ENCODE data around the gene CCR3.
"Not testable (repeated sequence)": the region's sequence is repeated elsewhere in the genome, so short reads cannot be mapped to it uniquely, and the experiment has no call there.

CCR3 gene

DNA sequence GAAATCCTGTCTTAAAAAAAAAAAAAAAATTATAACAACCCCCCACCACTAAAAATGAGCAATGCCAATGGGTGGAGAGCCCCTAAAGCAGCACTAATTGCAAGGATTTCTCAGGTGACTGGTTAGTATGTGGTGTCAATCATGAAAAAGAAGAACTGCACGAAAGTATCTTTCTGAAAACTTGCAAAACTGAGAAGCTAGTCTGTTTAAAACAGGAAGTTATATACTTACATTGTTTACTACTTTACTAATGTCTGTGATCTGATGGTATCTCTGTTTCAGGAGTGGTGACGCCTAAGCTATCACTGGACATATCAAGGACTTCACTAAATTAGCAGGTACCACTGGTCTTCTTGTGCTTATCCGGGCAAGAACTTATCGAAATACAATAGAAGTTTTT lies at the start of gene CCR3:
Gene CCR3 (plus strand): TSS at position 341 of the 400 bp plus-strand sequence. CDS start 22,699 bp downstream, outside the sequence.
- DNase-seq (ENCODE audit: low read depth in 2 of 3, low spot score in 2 of 3): no peak

DNA sequence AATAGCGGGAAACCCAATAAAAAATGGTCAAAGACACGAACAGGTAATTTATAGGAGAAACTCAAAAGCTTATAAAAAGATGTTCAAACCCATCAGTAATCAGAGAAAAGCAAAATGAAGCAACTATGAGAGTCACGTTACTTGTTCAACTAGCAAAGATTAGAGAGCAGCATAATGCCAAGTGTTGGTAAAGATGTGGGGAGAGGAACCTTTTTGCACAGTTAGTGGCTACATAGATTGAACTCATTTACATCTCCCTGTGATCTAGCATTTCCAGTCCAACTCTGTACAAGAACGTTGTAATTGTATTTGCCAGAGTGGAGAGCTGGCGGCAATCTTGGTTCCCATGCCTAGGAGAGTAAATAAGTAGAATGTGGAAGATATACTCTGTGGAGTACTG lies 49.3 kb upstream of the CCR3 start:
- DNase-seq (ENCODE audit: low read depth in 2 of 3, low spot score in 2 of 3): no peak

- no peak for DNase-seq (ENCODE audit: low read depth in 2 of 3, low spot score in 2 of 3)
Measured at GRCh38 chr3:46193436-46193835, 48.8 kb upstream of the CCR3 start.

DNA sequence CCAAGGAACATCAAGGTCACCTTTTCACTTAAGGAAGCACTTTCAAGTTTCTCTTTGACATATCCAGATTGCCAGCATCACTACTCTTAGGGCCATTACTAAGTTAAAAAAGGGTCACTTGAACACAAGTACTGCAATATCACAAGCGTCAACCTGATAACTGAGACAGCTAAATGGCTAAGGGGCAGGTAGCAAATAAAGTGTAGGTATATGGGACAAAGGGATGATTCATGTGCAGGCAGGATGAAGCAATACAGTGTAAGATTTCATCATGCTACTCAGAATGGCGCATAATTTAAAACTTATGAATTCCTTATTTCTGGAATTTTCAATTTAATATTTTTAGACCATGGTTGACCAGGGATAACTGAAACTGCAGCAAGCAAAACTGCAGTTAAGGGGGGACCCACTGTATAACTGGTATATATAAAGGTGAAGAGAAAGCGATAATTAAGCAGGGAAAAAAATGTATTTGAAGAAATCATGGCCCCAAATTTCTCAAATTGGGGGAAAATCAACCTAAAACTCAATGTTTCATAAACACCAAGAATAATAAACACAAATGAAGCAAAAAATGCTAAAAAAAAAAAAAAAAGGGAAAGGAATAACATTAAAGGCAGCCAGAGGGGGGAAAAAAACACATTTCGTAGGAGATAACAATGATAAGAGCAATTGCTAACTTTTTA lies 47.2 kb upstream of the CCR3 start:
- DNase-seq (ENCODE audit: low read depth in 2 of 3, low spot score in 2 of 3): no peak

DNA sequence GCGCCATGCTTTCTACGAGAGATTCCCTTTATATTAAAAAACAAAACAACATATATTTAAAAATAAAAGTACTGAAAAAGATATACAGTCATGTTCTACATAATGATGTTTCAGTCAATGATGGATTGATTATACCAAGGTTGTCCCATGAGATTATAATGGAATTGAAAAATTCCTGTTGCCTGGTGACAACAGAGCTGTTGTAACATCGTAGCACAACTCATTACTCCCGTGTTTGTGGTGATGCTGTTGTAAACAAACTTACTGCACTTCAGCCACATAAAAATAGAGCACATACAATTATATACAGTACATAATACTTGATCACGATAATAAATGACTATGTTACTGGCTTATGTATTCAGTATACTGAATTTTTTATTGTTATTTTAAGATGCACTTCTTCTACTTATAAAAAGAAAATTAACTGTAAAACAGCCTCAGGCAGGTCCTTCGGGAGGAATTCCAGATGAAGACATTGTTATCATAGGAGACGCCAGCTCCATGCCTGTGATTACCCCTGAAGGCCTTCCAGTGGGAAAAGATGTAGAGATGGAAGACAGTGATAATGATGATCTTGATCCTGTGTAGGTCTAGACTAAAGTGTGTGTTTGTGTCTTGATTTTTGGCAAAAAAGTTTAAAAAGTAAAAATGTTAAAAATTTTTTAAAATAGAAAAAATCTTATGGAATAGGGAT lies 45.9 kb upstream of the CCR3 start:
- DNase-seq (ENCODE audit: low read depth in 2 of 3, low spot score in 2 of 3): no peak

DNA sequence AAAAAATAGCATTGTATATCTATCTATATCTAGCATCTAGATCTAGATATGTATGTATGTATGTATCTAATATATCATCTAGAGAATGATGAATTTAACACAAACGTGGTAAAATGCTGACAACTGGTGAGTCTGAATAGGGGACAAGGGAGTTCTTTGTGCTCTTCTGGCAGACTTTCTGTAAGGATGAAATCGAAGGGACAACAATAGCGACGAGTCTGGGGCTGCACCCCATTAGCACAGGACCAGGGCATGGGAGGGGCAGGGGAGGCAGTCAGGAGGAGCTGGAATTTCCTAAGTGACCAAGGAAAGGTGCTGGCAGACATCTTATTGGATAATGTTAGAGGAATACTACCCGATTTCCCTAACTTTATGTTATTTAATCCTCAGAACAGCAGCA lies 42.0 kb upstream of the CCR3 start:
- DNase-seq (ENCODE audit: low read depth in 2 of 3, low spot score in 2 of 3): no peak

DNA sequence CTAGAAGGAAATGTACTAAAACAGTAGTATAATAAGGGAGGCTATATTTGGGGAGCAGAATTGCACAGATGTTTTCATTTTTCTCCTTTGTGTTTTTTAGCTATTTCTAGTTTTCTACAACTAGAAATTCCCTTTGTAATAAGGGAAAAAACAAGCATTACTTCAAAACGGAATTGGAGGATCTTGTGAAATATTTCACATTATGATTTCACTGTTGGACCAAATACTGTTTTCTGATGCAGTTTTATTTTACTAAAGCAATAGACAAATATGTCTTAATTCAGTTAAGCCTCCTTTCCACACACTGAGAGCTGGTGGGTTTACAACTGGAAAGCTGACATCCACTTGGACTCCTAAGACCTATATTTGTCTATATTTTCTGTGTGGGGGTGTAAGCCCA lies 41.5 kb upstream of the CCR3 start:
- no peak for DNase-seq (ENCODE audit: low read depth in 2 of 3, low spot score in 2 of 3)

DNA sequence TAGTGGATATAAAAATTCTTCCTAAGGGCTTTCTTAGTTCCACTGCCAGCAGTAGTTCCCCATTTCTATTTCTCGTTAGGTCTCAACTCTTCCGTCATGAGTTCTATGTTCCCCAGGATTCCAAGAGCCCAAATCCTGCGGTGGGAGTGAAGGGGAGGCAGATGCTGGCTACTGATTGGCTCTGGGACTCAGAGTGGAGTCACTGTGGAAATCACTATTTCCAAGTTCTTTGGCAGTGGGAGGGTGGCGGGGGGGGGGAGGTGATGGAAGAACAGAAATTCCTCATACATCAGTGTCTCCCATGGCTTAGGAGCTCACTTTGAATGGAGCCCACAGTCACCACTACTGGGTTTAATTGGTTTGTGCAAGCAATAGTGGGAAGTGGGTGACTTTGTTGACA lies 39.7 kb upstream of the CCR3 start:
- DNase-seq (ENCODE audit: low read depth in 2 of 3, low spot score in 2 of 3): no peak

- DNase-seq (ENCODE audit: low read depth in 2 of 3, low spot score in 2 of 3): no peak
Measured at GRCh38 chr3:46203681-46204080, 38.6 kb upstream of the CCR3 start.

DNA sequence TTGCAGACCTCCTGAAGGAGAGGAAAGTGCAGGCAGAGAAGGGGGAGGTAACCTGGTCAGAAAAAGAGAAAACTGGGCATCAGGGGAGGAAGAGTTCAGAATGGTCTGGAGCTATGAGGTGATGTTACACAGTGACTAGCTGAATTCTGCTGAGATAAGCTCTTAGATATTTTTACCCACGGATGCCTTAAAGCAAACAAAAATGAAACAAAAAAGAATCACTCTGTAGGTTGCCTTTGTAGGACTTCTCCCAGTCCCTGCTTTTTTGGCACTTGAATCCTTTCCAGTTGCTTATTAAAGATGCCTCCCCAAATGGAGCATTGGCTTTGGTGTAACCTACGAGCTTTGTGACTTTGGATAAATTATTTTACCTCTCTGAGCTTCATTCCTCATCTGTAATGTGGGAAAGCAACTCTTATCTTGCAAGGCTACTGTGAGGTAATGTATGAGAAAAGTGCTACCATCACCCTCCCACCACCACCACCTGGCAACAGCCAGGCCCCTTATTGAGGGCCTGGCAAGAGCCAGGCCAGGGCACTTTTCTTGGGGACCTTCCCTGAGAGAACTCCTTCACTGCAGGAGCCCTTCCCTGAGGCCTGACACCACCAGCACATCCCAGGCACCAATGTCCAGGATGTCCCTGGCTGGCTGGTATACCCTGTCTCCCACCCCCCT lies 36.8 kb upstream of the CCR3 start:
- no peak for DNase-seq (ENCODE audit: low read depth in 2 of 3, low spot score in 2 of 3)

DNA sequence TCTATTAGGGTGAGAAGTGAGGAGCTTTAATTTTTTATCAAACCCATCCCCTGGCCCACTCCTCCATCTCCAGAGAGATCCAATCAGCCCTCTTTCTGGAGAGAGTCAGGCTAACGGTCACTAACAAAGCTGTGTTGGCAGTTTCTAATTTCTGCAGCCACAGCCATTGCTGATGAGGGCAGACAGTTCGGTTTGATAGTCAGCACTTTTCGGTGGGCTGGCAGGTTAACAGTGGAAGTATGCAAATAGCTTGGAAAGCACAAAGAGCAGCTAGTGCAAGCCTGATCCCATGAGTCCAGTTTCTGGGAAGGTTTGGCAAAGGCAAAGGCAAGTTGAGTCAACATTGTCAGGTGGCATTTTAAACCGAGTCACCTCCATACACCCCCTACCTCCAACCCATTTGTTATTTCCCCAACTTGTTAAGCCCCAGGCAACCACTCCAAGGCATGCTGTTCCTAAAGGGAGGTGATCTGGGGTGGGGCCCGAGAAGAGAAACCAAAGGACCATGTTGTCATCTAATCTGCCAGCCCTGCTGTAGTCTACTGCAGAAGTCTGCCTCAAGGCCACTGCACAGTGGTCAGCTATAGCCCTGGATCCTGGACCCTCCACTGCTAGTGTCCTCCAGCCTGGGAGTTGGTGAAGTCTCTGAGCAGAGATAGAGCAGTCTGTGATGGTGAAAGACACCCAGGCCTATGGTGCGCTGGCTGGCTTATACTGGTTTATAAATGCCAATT lies 35.8 kb upstream of the CCR3 start:
- DNase-seq (ENCODE audit: low read depth in 2 of 3, low spot score in 2 of 3): no peak

GRCh38 chr3:46207514-46207913 lies 34.7 kb upstream of the CCR3 start:
- not testable (repeated sequence) for DNase-seq (ENCODE audit: low read depth in 2 of 3, low spot score in 2 of 3)

- DNase-seq (ENCODE audit: low read depth in 2 of 3, low spot score in 2 of 3): peak in 2 of 3 experiments; percentile 34 to 48
Measured at GRCh38 chr3:46208167-46208704, 34.0 kb upstream of the CCR3 start, which contains the start of gene CCR1. Gene CCR1, minus strand, starts transcription at chr3:46208313. Its CDS starts 4,000 bp downstream, at chr3:46204313.

GRCh38 chr3:46209053-46209452 lies 33.2 kb upstream of the CCR3 start:
- DNase-seq (ENCODE audit: low read depth in 2 of 3, low spot score in 2 of 3): no peak

GRCh38 chr3:46209746-46210470 lies 32.4 kb upstream of the CCR3 start:
- no peak for DNase-seq (ENCODE audit: low read depth in 2 of 3, low spot score in 2 of 3)

GRCh38 chr3:46212101-46212500 lies 30.2 kb upstream of the CCR3 start:
- no peak for DNase-seq (ENCODE audit: low read depth in 2 of 3, low spot score in 2 of 3)

GRCh38 chr3:46213201-46213600 lies 29.1 kb upstream of the CCR3 start:
- DNase-seq (ENCODE audit: low read depth in 2 of 3, low spot score in 2 of 3): no peak

DNA sequence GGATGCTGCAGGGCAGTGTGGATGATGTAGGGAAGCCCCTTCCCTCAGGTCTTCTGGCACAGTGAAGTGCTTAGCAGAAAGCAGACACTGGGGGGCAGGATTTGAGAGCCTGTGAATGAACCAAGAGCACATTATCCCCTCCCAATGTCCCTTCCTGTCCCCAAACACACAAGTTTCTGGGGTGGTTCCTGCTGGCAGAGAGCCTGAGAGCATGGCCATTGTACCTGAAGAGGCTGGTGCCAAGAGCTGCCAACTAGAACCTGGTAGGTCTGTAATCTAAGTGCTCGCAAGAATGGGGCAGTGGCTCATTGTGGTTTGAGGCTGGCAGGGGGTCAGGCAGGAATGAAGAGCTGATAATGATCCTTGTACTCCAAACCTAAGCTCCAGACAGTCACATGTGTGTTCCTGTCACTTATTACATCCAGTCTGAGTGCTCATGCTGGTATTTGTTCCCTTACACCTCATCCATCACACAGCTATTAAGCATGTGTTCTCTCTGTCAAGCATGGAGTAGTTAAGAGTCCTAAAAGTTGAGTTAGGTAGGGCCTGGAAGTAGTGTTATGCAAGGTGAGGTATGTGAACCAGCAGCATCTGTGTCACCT lies 27.4 kb upstream of the CCR3 start:
- DNase-seq (ENCODE audit: low read depth in 2 of 3, low spot score in 2 of 3): no peak

GRCh38 chr3:46215810-46216414 lies 26.3 kb upstream of the CCR3 start:
- DNase-seq (ENCODE audit: low read depth in 2 of 3, low spot score in 2 of 3): no peak
